MV-4-11 (cell line): ENCODE data around the gene TDRD10.

Source experiments
- DNase-seq: peaks from one replicate; lab custom pipeline; 2025; lab: John Stamatoyannopoulos, UW

The TDRD10 gene

GRCh38 chr1:154502066-154502743, at the start of gene TDRD10, which contains the start of gene SHE:
Gene TDRD10 (plus strand): TSS chr1:154502219. CDS start chr1:154506904, 4,685 bp downstream.
Gene SHE (minus strand): TSS chr1:154502412. CDS start chr1:154502026, 386 bp downstream.
- DNase-seq: no peak

GRCh38 chr1:154453161-154453560, 48.9 kb upstream of the TDRD10 start:
- DNase-seq: peak; percentile 8

- DNase-seq: peak; percentile 9
Measured at GRCh38 chr1:154453574-154454352, 48.3 kb upstream of the TDRD10 start.

- DNase-seq: peak; percentile 47
Measured at GRCh38 chr1:154454386-154455120, 47.5 kb upstream of the TDRD10 start.

GRCh38 chr1:154456631-154457030, 45.4 kb upstream of the TDRD10 start:
- peak; percentile 43 for DNase-seq

GRCh38 chr1:154459080-154459479, 42.9 kb upstream of the TDRD10 start:
- no peak for DNase-seq

- no peak for DNase-seq
Measured at GRCh38 chr1:154460695-154461260, 41.2 kb upstream of the TDRD10 start.

- no peak for DNase-seq
Measured at GRCh38 chr1:154463512-154463990, 38.5 kb upstream of the TDRD10 start.

GRCh38 chr1:154465621-154466195, 36.3 kb upstream of the TDRD10 start:
- no peak for DNase-seq

- no peak for DNase-seq
Measured at GRCh38 chr1:154466206-154466605, 35.8 kb upstream of the TDRD10 start.

- no peak for DNase-seq
Measured at GRCh38 chr1:154466921-154467417, 35.0 kb upstream of the TDRD10 start.

GRCh38 chr1:154467434-154468102, 34.5 kb upstream of the TDRD10 start:
- DNase-seq: no peak

GRCh38 chr1:154468535-154469250, 33.3 kb upstream of the TDRD10 start:
- DNase-seq: no peak

- no peak for DNase-seq
Measured at GRCh38 chr1:154469844-154470560, 32.0 kb upstream of the TDRD10 start.

GRCh38 chr1:154471304-154471703, 30.7 kb upstream of the TDRD10 start:
- no peak for DNase-seq

GRCh38 chr1:154474802-154475201, 27.2 kb upstream of the TDRD10 start:
- peak; percentile 40 for DNase-seq

- DNase-seq: no peak
Measured at GRCh38 chr1:154476791-154477190, 25.2 kb upstream of the TDRD10 start.

- no peak for DNase-seq
Measured at GRCh38 chr1:154478013-154478412, 24.0 kb upstream of the TDRD10 start.

GRCh38 chr1:154478639-154479038, 23.4 kb upstream of the TDRD10 start:
- peak; percentile 79 for DNase-seq
